Neural crest cell (in vitro differentiated cells): ENCODE measurements around the gene CCDC78. TPM values are rescaled to one million over a fixed set of nuclear protein-coding genes. Genes with fewer than 3 reads are reported as not detected.

ENCODE experiments used
- DNase-seq: peaks from one replicate; pipeline ENCODE4 v3.0.0; 2021; ENCODE audit warnings: low read depth, mixed read lengths, low spot score
- H3K27ac Mint-ChIP-seq: one replicate; pipeline ENCODE4 v1.8.0; 2021; ENCODE audit warnings: mild to moderate bottlenecking, mixed read lengths; ENCODE audit not compliant: unreplicated experiment
- H3K27me3 Mint-ChIP-seq: 2 replicates; pipeline ENCODE4 v1.8.0; 2021; ENCODE audit warnings: low read depth, mild to moderate bottlenecking, mixed read lengths
- H3K36me3 Mint-ChIP-seq: 2 replicates; pipeline ENCODE4 v1.8.0; 2021; ENCODE audit warnings: low read depth, mild to moderate bottlenecking, mixed read lengths
- H3K4me1 Mint-ChIP-seq: 2 replicates; pipeline ENCODE4 v1.8.0; 2021; ENCODE audit warnings: mixed read lengths
- H3K4me3 Mint-ChIP-seq: one replicate; pipeline ENCODE4 v1.8.0; 2021; ENCODE audit warnings: mild to moderate bottlenecking, mixed read lengths
- H3K9me3 Mint-ChIP-seq: 2 replicates; pipeline ENCODE4 v1.8.0; 2021; ENCODE audit warnings: mixed read lengths
- CTCF ChIP-seq: fragments of 200-600 bp; sonication (generic); conservative IDR thresholded peaks from 2 replicates; pipeline ENCODE4 v1.5.0; 2021; ENCODE audit warnings: antibody characterized with exemption, mild to moderate bottlenecking
- total RNA-seq: library from RNA; stranded (reverse); gene quantifications from 2 replicates; pipeline ENCODE4 v1.2.1, GENCODE V29; 2021

The CCDC78 gene
- total RNA-seq, 1 donor from 2014 or later, result 7.0 TPM

GRCh38 chr16:770411-770810 lies 44.2 kb upstream of the CCDC78 start:
- no peaks in the 10 kb centered on the region for H3K36me3 Mint-ChIP-seq
- no peak for DNase-seq
- H3K9me3 Mint-ChIP-seq, result no peaks in the 10 kb centered on the region
- no peaks in the 10 kb centered on the region for H3K4me1 Mint-ChIP-seq
- H3K27me3 Mint-ChIP-seq, result no peaks in the 10 kb centered on the region
- H3K4me3 Mint-ChIP-seq, result no peak overlapping the region
- no peak for TF ChIP-seq CTCF
- no peak overlapping the region for H3K27ac Mint-ChIP-seq

GRCh38 chr16:769934-770333 lies 43.7 kb upstream of the CCDC78 start:
- Mint-ChIP-seq H3K27ac (no peak overlapping the region), H3K36me3 (no peaks in the 10 kb centered on the region), H3K27me3 (no peaks in the 10 kb centered on the region), H3K4me1 (no peaks in the 10 kb centered on the region), H3K4me3 (no peak overlapping the region), H3K9me3 (no peaks in the 10 kb centered on the region)
- no peak for DNase-seq
- TF ChIP-seq CTCF, result no peak

- no peak overlapping the region for H3K4me3 Mint-ChIP-seq
- no peaks in the 10 kb centered on the region for H3K9me3 Mint-ChIP-seq
- H3K27me3 Mint-ChIP-seq, result no peaks in the 10 kb centered on the region
- no peaks in the 10 kb centered on the region for H3K4me1 Mint-ChIP-seq
- no peak for DNase-seq
- no peak overlapping the region for H3K27ac Mint-ChIP-seq
- H3K36me3 Mint-ChIP-seq, result no peaks in the 10 kb centered on the region
- no peak for TF ChIP-seq CTCF
These were observed 43.0 kb upstream of the CCDC78 start for GRCh38 chr16:769184-769784.

- no peak for TF ChIP-seq CTCF
- Mint-ChIP-seq H3K4me3 (no peak overlapping the region), H3K27ac (no peak overlapping the region), H3K36me3 (no peaks in the 10 kb centered on the region), H3K27me3 (no peaks in the 10 kb centered on the region), H3K9me3 (no peaks in the 10 kb centered on the region), H3K4me1 (no peaks in the 10 kb centered on the region)
- no peak for DNase-seq
These were observed 42.2 kb upstream of the CCDC78 start for GRCh38 chr16:768428-768827.

- no peaks in the 10 kb centered on the region for H3K4me1 Mint-ChIP-seq
- DNase-seq, result no peak
These were observed 41.5 kb upstream of the CCDC78 start for GRCh38 chr16:767743-768235.

More at GRCh38 chr16:767743-768235, 41.5 kb upstream of the CCDC78 start:
- Mint-ChIP-seq H3K27ac (no peak overlapping the region), H3K9me3 (no peaks in the 10 kb centered on the region), H3K27me3 (no peaks in the 10 kb centered on the region), H3K36me3 (no peaks in the 10 kb centered on the region), H3K4me3 (no peak overlapping the region)
- TF ChIP-seq CTCF, result no peak
